Measurements from ENCODE around the gene DNAJC6. TPM values are rescaled to one million over a fixed set of nuclear protein-coding genes. Genes with fewer than 3 reads are reported as not detected.

The DNAJC6 gene
- polyA plus RNA-seq, 1 experiment = 0.09 TPM

DNA sequence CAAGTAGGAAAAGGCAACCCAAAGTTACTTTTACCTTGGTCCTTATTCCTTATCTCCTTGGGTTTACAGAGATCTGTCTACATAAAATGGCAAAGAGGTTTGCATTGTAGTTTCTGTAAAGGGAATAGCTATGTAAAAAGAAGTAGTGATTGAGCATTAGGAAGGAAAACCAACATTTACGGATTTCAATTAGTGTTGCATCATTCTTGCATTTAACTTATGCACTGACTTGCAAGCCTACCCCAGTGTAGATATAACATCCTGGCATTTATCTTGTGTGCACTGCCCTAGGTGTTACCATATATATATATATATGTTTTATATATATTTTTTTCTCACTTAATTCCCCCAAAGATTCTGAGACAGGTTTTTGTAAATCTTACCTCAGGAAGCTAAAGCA is 107.4 kb downstream of the DNAJC6 start:
- TF ChIP-seq, protein P1, sequence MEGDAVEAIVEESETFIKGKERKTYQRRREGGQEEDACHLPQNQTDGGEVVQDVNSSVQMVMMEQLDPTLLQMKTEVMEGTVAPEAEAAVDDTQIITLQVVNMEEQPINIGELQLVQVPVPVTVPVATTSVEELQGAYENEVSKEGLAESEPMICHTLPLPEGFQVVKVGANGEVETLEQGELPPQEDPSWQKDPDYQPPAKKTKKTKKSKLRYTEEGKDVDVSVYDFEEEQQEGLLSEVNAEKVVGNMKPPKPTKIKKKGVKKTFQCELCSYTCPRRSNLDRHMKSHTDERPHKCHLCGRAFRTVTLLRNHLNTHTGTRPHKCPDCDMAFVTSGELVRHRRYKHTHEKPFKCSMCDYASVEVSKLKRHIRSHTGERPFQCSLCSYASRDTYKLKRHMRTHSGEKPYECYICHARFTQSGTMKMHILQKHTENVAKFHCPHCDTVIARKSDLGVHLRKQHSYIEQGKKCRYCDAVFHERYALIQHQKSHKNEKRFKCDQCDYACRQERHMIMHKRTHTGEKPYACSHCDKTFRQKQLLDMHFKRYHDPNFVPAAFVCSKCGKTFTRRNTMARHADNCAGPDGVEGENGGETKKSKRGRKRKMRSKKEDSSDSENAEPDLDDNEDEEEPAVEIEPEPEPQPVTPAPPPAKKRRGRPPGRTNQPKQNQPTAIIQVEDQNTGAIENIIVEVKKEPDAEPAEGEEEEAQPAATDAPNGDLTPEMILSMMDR (IDR thresholded peaks at IDR 0.05; ENCODE audit: low read depth, low read length) = no peak
- no peak for DNase-seq (ENCODE audit: low read depth, low spot score)
- Histone ChIP-seq H3K27ac (ENCODE audit: low read depth, low read length) (no peak overlapping the region), H3K27me3 (ENCODE audit: control insufficient read depth, insufficient read depth, low read length) (no peaks in the 10 kb centered on the region), H3K9me3 (ENCODE audit: control insufficient read depth, insufficient read depth, low read length) (no peaks in the 10 kb centered on the region), H3K4me3 (ENCODE audit: low read depth, low read length) (no peak overlapping the region)
- CTCF ChIA-PET = interaction anchor here (1.4 to 3.2 kb wide), 2 partner anchors 15 to 271 kb away, joined by 3 to 13 read pairs; no protein-coding TSS in a partner anchor
- POLR2A ChIA-PET = no interaction called here

DNA sequence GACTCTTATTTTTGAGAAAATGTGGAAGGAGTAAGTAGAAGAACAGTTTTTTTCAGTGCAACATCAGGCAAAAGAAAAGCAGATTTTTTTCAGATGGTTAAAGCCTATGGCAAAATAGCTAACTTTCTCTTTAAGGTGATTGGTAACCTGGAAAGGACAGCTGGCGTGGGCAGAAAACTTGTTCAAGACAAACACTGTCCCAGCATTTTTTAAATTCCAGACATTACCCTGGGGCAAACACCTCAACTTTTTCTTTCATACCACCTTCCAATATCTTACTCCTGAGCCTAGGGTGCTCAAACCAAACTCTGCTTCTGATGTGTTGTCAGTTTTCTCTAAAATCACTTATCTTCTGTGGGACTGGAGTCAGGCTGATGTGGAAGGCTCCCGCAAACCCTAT is 108.4 kb downstream of the DNAJC6 start:
- no peak for DNase-seq (ENCODE audit: low read depth, low spot score)
- TF ChIP-seq, protein P1 (IDR thresholded peaks at IDR 0.05; ENCODE audit: low read depth, low read length) = no peak
- no peaks in the 10 kb centered on the region for H3K27me3 ChIP-seq (ENCODE audit: control insufficient read depth, insufficient read depth, low read length)
- ChIA-PET CTCF (interaction anchor here (1.6 to 3.2 kb wide), 2 partner anchors 13 to 270 kb away, joined by 6 to 13 read pairs; no protein-coding TSS in a partner anchor), POLR2A (no interaction called here)
- H3K27ac ChIP-seq (ENCODE audit: low read depth, low read length) = no peak overlapping the region
- no peaks in the 10 kb centered on the region for H3K9me3 ChIP-seq (ENCODE audit: control insufficient read depth, insufficient read depth, low read length)
- no peak overlapping the region for H3K4me3 ChIP-seq (ENCODE audit: low read depth, low read length)

DNA sequence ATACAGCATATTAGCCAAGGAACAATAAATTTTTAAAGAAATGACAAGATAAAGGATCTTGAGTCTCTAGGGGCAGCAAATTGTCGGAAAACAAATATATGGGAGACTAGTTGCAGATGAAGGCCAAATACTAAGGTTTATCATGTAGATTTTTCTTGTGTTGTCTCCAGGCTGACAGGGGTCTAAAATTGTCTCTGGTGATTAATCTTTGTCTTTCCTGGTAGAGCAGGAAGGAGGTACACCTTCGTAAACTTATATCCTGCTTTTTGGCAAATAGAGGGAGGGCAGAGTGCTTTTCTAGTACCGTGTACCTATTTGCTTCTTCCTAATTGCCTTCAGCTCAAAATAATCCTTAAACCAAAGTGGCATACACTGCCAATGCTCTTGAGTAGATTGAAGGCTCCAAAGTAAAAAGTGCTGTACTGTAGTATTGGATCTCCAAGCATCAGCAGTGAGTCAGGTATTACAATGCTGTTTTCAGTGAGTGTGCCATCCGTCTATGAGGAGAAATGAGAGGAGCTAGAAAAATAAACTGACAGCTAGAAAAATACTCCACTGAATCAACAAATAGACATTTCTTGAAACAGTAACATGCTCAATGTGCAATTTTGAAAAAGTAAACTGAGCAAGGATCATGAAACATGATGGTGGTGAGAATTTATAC is 109.3 kb downstream of the DNAJC6 start:
- H3K4me3 ChIP-seq (ENCODE audit: low read depth, low read length) = no peak overlapping the region
- ChIA-PET CTCF (interaction anchor here (0.6 to 3.2 kb wide), 4 partner anchors 12 to 360 kb away, joined by 3 to 13 read pairs (median 4); no protein-coding TSS in a partner anchor), POLR2A (no interaction called here)
- no peak overlapping the region for H3K27ac ChIP-seq (ENCODE audit: low read depth, low read length)
- no peaks in the 10 kb centered on the region for H3K27me3 ChIP-seq (ENCODE audit: control insufficient read depth, insufficient read depth, low read length)
- no peak for DNase-seq (ENCODE audit: low read depth, low spot score)
- TF ChIP-seq, protein P1 (IDR thresholded peaks at IDR 0.05; ENCODE audit: low read depth, low read length) = no peak
- H3K9me3 ChIP-seq (ENCODE audit: control insufficient read depth, insufficient read depth, low read length) = no peaks in the 10 kb centered on the region

DNA sequence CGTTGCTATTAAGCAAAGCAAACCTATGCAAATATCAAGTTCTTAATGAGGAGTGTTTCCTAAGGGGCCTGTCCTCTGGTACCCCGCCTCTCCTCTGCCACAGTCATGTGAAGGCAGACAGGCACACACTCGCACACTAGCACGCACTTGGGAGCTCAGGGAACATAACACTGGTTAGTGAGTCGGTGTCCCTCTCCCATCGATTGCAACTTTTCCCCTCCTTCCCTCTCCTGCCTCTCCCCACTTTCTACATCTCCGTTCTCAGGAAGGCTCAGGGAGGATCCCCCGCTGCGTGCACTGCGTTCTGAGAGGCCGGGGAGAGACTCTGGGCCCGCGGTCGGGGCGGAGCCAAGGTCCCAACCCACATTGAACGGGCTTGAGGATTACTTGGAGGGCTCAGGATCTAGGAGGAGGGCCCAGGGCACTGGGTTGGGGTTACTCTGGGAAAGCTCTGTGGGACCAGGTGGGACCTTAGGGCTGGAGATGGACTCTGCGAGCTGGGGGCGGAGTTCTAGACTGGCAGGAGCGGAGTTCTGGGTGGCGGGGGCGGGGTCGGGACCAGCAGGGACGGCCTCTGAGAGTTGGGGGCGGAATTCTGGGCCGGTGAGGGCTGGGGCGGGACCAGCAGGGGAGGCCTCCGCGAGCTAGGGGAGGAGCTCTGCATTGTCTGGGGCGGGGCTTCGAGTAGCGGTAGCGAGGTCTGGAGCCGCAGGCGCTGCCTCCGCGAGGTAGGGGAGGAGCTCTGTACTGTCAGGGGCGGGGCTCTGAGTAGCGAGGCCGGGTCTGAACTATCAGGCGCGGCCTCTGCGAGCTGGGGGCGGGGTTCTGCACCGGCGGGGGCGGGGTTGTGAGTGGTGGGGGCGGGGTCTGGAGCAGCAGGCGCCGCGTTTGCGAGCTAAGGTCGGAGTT is 110.6 kb downstream of the DNAJC6 start:
- ChIA-PET POLR2A (interaction anchor here (0.6 kb wide), 1 partner anchor 1386 kb away, joined by 3 read pairs; no protein-coding TSS in a partner anchor), CTCF (interaction anchor here (0.6 to 3.2 kb wide), 10 partner anchors 8 to 361 kb away, joined by 3 to 14 read pairs (median 4); no protein-coding TSS in a partner anchor)
- TF ChIP-seq, protein P1 (IDR thresholded peaks at IDR 0.05; ENCODE audit: low read depth, low read length) = no peak
- no peaks in the 10 kb centered on the region for H3K27me3 ChIP-seq (ENCODE audit: control insufficient read depth, insufficient read depth, low read length)
- peak overlapping the region; percentile 73 for H3K4me3 ChIP-seq (ENCODE audit: low read depth, low read length)
- peak; percentile 96 for DNase-seq (ENCODE audit: low read depth, low spot score)
- H3K27ac ChIP-seq (ENCODE audit: low read depth, low read length) = peak overlapping the region; percentile 65
- no peaks in the 10 kb centered on the region for H3K9me3 ChIP-seq (ENCODE audit: control insufficient read depth, insufficient read depth, low read length)

All from AG04450 (cell line).